GM21717 (cell line): Measurements from ENCODE around the gene COL4A1.

Experiments
- ATAC-seq: cut with Tn5 transposase; IDR thresholded peaks from one replicate; pipeline ENCODE4 v1.9.1; 2021; ENCODE audit warnings: mild to moderate bottlenecking, moderate library complexity; ENCODE audit not compliant: unreplicated experiment

The COL4A1 gene

DNA sequence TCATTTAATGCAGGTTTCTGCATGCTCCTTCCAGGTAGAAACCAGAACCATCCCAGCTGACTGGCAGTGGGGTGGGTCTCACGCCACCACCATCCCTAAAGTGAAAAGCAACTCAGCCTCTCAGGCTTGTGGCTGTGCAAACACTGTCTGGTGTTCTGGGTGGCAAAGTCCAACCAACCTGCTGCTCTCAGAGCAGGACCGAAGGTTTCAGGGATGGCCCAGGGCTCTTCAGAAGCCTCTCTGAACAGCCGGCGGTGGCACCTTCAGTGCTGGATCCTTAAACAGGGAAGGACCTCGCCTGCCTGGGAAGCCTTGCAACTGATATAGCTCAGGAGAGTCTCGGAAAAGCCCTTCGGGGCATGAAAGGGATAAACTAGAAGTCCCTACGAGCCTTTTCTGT lies 100.8 kb downstream of the COL4A1 start:
- ATAC-seq = no peak

DNA sequence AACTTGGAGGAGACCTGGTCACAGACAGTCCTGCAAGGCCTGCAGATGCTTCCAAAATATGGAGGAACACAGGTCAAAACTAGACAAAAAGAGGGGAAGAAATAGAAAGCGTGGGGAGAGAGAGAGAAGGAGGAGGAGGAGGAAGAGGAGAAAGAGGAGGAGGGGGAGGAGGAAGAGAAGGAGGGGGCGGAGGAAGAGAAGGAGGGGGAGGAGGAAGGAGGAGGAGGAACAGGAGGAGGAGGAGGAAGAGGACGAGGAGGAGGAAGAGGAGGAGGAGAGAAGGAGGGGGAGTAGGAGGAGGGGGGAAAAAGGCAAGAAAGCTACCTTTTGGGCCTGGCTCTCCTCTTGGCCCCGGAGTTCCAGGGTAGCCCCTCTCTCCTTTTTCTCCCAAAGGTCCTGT lies 105.8 kb downstream of the COL4A1 start:
- ATAC-seq = no peak

DNA sequence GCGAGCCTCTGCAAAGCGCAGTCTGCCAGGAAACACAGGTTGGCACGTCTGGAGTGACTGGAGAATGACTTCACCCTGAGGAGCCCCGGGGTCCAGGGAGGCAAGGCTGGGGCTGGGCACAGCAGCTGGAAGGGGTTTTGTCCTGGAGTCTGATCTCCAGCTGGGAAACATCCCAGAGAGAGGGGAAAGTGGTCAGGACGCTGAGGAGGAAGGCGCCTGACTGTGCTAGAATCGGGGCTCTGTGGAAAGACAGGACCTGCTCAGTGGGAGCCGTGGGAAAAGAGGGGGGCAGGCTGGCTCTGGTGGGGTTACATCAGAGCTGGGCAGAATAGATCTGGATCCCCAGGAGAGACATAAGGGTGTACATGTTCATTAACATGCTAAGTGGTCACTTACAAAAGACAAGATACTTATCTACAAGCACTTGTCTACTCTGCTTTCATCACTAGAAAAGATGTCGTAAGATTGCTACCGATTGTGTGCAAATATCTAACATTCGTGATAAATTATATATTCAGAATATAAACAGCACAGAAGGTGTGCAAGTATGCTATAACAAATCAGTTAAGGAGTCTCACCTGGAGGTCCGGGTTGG lies 106.6 kb downstream of the COL4A1 start:
- ATAC-seq = no peak

GRCh38 chr13:110199046-110199831 lies 107.7 kb downstream of the COL4A1 start:
- ATAC-seq = no peak

GRCh38 chr13:110197471-110197870 lies 109.5 kb downstream of the COL4A1 start:
- no peak for ATAC-seq

- ATAC-seq = no peak
These were observed 109.9 kb downstream of the COL4A1 start for GRCh38 chr13:110197026-110197425.

DNA sequence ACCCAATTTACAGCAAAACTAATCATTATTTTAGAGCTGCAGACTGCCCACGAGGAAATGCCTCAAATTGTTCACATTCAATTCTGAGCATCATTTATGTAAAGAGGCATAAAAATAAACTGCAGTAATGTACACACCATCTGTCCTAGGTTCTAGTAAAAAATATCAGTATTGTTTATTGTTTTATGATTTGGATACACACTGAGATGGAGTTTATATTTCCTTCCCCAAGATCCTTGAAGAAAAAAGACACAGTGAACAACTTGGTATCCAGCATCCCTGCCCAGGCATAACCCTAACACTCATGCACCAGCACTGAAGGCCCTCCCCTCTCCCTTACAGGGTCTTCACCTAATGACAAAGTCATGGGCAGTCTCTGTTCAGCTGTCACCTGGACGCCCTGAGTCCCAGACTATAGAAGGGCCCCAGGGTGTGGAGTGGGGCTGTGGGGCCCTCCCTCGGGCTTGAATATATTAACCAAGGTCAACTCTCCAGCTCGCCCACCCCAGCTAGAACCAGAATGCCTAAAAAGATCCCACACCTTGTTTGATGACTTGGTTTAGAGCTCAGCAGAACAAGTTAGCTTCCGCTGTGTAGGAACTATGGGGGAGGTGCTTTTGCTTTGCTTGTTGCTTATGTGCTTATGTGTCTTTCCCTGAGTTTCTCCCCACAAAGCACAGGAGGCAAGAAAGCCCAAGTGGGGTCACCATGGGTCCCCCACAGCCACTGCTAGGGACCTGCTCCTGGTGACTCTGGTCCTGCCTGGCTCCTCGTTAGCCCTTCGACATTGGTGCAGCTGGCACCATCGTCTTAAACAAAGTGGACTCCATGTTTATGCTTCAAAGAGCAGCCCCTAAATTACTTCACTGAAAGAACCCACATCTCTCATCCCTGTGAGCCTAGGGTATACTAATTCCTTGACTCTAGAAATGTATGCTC lies 111.1 kb downstream of the COL4A1 start:
- ATAC-seq = no peak

GRCh38 chr13:110194451-110194850 lies 112.5 kb downstream of the COL4A1 start:
- ATAC-seq = no peak

GRCh38 chr13:110193491-110193890 lies 113.5 kb downstream of the COL4A1 start:
- no peak for ATAC-seq

DNA sequence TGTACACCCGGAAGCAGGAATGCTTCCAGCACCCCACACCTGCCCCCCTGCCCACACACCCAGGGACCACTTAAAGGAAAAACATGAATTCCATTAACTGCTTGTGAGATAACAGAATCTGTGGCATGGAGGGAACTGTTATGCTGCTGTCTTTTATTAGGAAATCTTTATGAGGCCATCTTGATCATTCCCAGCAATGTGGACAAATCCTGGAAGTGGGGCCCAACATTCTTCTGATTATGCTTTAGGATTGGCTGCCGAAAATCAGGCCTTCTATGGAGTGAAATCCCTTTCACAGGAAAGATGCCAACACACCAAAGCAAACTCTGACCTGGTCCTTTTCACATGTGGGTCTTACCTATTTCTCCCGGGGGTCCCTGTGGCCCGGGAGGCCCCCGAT lies 114.5 kb downstream of the COL4A1 start:
- ATAC-seq = no peak

DNA sequence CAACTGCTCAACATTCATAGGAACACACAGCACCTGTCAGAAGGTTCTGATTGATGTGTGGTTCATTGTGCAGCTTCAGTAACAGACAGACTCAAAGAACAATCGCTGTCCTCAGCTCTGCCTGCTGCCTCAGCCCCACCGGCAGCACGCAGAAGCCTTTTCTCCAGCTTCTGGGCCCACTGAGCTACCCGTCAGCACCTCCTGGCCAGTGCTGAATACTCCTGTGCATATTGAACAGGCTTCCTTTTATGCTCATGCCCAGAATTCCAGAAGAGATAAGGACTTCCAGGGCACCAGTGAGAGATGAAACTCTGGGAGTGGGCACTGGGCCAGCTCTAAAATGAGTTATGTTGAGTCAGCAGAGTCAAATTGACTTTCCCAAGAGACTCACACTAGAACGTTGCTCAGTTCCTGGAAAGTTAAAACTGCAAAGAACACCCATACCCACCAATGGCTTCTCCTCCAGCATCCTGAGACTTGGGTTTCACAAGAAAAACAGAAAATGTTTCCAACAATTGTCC lies 119.3 kb downstream of the COL4A1 start:
- no peak for ATAC-seq

GRCh38 chr13:110186231-110186855 lies 120.6 kb downstream of the COL4A1 start:
- ATAC-seq = no peak

DNA sequence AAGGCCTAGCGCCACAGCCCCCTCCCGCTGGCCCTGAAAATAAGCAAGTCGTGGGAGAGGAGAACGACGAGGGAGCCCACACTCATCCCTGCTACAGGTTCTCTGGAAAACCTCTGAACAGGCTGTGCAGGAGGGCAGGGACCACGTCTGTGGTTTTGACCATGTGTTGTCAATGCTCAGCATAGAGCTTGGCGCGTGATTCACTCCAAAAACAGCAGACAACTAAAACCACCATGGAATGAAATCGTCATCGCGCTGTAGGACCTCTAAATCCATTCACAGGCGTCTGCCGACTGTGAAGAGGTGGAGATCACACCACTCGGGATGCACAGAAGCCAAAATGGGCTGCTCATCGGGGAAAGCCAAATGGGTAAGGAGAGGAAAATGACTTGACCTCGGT lies 121.3 kb downstream of the COL4A1 start:
- ATAC-seq = no peak

DNA sequence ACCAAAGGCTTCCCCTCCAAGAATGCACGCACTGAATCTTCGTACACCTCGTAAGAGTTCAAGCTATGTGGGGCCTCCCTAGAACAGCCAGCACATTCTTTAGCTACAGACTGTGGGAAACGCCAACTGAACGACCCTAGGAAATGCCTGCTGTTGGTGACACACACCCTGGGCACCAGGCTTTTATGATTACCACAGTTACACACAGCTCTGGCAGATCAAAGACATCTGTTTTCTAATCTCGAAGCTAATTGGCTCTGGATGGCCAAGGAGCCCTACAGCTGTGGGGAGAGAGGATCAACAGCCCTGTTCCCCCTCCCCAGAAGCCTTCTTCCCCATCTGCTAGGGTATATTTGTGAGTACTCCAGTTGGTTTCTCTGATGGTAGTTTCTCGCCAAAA lies 123.0 kb downstream of the COL4A1 start:
- no peak for ATAC-seq

DNA sequence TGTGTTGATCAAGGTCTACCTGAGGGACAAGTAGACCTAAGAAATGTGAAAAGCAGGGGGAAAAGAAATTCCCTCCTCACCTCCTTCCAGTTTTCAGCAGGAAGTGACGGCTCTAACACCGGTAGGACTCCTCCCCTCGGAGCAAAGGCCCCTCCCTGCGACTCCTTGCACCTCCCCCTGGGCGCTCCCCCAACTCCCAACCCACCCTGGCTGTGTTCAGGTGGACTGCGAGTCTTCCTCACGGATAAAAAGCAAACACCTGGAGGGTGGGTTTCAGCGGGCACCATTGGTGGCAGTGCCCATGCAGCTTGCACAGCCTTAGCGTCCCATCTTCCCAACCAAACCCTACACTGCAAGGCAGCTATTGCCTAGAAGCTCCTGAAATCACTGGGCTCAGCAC lies 124.5 kb downstream of the COL4A1 start:
- ATAC-seq = no peak

GRCh38 chr13:110182003-110182402 lies 125.0 kb downstream of the COL4A1 start:
- no peak for ATAC-seq

DNA sequence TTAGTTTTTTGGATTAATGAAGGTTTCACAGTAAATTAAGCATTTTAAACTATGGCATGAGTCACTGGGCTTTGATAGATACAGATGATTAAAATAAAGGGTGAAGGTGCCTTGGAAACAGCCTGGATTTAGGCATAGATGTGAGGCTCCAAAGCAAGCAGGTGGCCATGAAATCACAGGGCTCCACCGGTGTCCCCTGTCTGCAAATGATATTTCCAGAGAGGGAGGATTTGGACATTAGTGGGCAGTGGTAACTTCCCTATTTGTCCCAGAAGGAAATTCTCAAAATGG lies 127.2 kb downstream of the COL4A1 start:
- ATAC-seq = no peak

DNA sequence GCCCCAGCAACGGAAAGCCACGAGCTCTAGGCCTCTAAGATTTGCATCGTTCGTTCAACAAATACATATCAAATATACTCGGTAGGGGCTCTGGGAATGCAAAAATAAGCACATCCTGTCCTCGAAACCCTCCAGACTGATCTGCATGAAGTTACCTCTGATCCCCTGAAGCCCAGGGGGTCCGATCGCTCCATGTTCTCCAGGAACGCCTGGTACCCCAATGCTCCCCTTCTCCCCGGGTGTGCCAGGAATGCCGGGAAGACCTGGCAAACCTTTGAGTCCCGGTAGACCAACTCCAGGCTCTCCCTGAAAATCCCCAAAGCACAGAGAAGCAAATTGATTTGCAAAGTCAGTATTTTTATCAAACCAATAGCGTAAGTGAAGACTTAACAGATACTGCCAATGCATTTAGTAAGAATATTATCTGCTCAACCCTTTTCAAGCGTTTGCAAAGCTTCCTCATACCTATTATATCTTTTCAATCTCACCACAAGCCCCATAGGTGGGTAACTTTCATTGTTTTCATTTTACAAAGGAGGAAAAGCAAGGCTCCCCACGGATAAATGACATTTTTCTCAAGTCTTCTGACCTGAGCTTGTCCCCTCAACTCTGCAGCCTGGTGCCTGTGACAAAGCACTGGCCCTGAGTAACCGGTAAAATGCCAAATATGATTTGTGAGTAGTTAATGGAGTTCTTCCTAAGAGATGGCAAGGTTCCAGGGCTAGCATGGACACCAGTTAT lies 127.7 kb downstream of the COL4A1 start:
- ATAC-seq = no peak

DNA sequence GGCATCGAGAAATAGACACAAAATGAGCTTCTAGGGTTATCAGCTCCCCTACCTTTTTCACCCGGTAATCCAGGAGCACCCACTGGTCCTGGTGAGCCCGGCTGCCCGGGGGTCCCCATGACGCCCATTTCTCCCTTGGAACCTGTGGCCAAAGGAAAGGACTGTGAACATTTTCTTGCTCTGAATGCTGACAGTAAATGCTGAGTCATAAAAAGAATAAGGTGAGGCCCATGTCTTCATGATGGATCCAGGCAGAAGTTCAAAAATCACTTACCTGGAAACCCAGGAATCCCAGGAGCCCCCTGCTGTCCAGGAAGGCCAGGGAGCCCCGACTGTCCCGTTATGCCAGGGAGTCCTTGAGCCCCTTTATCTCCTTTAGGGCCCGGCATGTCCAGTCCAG lies 129.2 kb downstream of the COL4A1 start:
- no peak for ATAC-seq

GRCh38 chr13:110176431-110176830 lies 130.5 kb downstream of the COL4A1 start:
- no peak for ATAC-seq
